ENCODE measurements around the gene RTP5. TPM values are rescaled to one million over a fixed set of nuclear protein-coding genes. Genes with fewer than 3 reads are reported as not detected.
"Not testable (repeated sequence)": the region's sequence is repeated elsewhere in the genome, so short reads cannot be mapped to it uniquely, and the experiment has no call there.

Gene RTP5
- total and polyA plus RNA-seq, 9 donors = 0.05 to 0.06 (median 0.05) TPM; not detected in 6

DNA sequence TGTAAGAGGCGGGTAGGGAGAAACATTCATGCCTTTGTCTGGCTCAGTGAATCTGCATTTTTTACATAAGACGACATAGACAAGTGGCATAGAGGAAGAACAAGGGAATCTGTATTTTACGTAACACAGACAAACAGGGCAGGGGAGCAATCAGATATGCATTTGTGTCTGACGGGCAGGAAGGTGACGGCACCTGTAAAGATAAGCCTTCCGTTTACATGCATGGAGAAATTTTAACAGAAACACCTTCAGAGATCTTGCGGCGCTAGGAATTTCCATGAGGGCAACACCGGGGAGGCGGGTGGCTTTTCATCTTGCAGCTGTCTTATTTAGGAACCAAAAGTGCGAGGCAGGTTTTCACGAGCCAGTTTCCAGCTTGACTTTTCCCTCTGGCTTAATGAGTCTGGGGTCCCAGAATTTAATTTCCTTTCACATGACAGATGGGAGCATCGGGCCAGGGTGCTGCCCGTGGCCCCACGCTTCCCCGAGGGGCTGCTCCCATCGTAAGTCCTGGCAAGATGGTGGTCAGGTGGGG lies 42.6 kb downstream of the RTP5 start:
- Histone ChIP-seq H3K27me3 (ENCODE audit: control insufficient read depth, insufficient read depth, low read length) (no peaks in the 10 kb centered on the region), H3K36me3 (ENCODE audit: control insufficient read depth, insufficient read depth, low read length) (peaks cover 5% of the 10 kb centered on the region), H3K4me1 (ENCODE audit: control insufficient read depth, insufficient read depth, low read length) (no peaks in the 10 kb centered on the region), H3K9me3 (replicated peaks; ENCODE audit: control insufficient read depth, low read depth, low read length) (peaks cover 18% of the 10 kb centered on the region), H3K4me3 (ENCODE audit: low read length) (no peak overlapping the region), H3K27ac (ENCODE audit: low read length) (no peak overlapping the region)
- DNase-seq = no peak
- WGBS (ENCODE audit: insufficient coverage) = 88% methylated on average over 11 of the region's 17 CpGs

DNA sequence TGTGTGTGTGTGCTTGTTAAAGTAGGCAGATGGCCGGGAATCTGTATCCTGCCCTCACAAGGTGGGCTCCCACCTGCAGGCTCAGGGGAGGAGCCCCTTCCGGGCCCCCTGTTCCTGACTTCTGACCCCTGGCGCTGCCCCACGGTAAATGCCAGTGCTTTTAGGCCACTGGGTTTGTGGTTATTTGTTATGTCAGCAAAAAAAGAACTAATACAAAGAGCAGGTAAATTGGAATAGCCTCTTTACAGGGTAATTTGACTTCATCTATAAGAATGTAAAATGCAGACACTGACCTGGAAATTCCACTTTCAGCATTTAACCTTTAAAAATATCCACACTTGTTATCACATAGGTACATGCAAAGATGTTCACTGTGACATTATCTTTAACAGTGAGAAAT lies 44.2 kb downstream of the RTP5 start:
- H3K27ac ChIP-seq (ENCODE audit: low read length) = no peak overlapping the region
- peaks cover 18% of the 10 kb centered on the region for H3K9me3 ChIP-seq (replicated peaks; ENCODE audit: control insufficient read depth, low read depth, low read length)
- no peak for DNase-seq
- H3K4me3 ChIP-seq (ENCODE audit: low read length) = no peak overlapping the region
- H3K27me3 ChIP-seq (ENCODE audit: control insufficient read depth, insufficient read depth, low read length) = no peaks in the 10 kb centered on the region
- H3K4me1 ChIP-seq (ENCODE audit: control insufficient read depth, insufficient read depth, low read length) = no peaks in the 10 kb centered on the region
- WGBS (ENCODE audit: insufficient coverage) = no CpG with 5 or more reads among the region's 4 CpGs
- peaks cover 5% of the 10 kb centered on the region for H3K36me3 ChIP-seq (ENCODE audit: control insufficient read depth, insufficient read depth, low read length)

DNA sequence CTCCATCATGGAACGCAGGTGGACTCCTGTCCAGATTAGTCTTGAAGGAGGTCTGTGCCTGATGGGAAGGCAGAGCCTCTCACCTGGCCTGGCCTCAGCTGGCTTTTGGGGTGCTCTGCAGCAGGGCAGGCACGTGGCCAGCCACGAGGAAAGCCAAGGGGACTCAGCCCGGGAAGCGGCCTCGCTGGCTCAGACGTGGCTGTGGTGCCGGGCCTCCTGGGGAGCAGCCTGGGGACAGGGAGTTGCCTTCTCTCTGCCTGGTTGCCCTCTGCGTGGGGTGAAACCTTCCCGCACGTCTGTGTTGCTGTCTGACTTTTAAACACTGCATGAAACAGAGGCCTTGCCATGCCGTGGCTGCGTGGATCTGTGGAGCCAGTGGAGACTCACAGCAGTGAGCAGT lies 45.0 kb downstream of the RTP5 start:
- Histone ChIP-seq H3K27ac (ENCODE audit: low read length) (no peak overlapping the region), H3K4me1 (ENCODE audit: control insufficient read depth, insufficient read depth, low read length) (no peaks in the 10 kb centered on the region), H3K4me3 (ENCODE audit: low read length) (no peak overlapping the region), H3K27me3 (ENCODE audit: control insufficient read depth, insufficient read depth, low read length) (no peaks in the 10 kb centered on the region), H3K36me3 (ENCODE audit: control insufficient read depth, insufficient read depth, low read length) (peaks cover 2% of the 10 kb centered on the region), H3K9me3 (replicated peaks; ENCODE audit: control insufficient read depth, low read depth, low read length) (peaks cover 18% of the 10 kb centered on the region)
- WGBS (ENCODE audit: insufficient coverage) = 95% methylated on average over 13 of the region's 13 CpGs
- DNase-seq = no peak

DNA sequence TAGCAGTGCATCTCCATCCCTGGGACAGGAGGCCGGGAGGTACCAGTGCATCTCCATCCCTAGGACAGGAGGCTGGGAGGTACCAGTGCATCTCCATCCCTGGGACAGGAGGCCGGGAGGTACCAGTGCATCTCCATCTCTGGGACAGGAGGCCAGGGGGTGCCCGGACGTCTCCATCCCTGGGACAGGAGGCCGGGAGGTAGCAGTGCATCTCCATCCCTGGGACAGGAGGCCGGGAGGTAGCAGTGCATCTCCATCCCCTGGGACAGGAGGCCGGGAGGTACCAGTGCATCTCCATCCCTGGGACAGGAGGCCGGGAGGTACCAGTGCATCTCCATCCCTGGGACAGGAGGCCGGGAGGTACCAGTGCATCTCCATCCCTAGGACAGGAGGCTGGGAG lies 52.1 kb downstream of the RTP5 start:
- H3K36me3 ChIP-seq (ENCODE audit: control insufficient read depth, insufficient read depth, low read length); DNase-seq; H3K27me3 ChIP-seq (ENCODE audit: control insufficient read depth, insufficient read depth, low read length); H3K27ac ChIP-seq (ENCODE audit: low read length); H3K4me3 ChIP-seq (ENCODE audit: low read length); H3K9me3 ChIP-seq (replicated peaks; ENCODE audit: control insufficient read depth, low read depth, low read length); H3K4me1 ChIP-seq (ENCODE audit: control insufficient read depth, insufficient read depth, low read length): not testable (repeated sequence)
- WGBS (ENCODE audit: insufficient coverage) = 90% methylated on average over 5 of the region's 9 CpGs

DNA sequence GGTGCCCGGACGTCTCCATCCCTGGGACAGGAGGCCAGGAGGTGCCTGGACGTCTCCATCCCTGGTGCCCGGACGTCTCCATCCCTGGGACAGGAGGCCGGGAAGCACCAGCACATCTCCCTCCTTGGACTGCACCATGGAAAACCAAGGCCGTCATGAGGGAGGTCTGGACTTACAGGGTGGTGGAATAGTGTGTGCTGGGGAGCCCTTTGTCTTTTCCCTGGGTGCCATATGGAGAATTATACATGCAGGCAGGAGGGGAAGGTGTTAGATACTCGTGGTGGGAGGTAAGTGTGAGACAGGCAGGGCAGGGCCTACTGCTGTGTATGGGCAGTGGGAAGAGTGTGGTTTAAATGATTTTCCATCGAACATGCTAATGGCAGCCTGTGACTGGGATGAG lies 52.9 kb downstream of the RTP5 start:
- H3K36me3 ChIP-seq (ENCODE audit: control insufficient read depth, insufficient read depth, low read length) = no peaks in the 10 kb centered on the region
- 86% methylated on average over 3 of the region's 9 CpGs for WGBS (ENCODE audit: insufficient coverage)
- H3K27me3 ChIP-seq (ENCODE audit: control insufficient read depth, insufficient read depth, low read length) = no peaks in the 10 kb centered on the region

DNA sequence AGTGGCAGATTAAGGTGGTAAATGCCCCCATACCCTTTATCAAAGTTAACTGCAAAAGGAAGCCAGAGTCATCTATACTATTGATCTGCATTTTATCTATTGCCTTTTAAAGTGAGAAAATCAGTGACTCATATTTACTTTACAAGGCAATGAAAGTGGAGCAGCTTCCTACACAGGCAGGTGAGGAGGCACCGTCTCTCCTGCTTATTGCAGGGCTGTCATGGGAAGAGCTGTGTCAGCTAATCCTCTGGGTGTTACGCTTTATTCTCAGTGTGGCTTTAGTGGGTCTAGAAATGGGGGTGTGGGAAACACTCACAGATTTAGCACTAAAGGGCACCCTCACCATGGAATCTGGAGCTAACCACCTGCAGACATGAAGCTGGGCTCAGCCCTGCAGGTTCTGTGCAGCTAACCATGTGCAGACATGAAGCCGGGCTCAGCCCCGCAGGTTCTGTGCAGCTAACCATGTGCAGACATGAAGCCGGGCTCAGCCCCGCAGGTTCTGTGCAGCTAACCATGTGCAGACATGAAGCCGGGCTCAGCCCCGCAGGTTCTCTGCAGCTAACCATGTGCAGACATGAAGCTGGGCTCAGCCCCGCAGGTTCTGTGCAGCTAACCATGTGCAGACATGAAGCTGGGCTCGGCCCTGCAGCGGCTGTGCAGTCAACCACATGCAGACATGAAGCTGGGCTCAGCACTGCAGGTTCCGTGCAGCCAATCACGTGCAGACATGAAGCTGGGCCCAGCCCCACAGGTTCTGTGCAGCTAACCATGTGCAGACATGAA lies 53.5 kb downstream of the RTP5 start:
- not testable (repeated sequence) for H3K27ac ChIP-seq (ENCODE audit: low read length); DNase-seq; H3K36me3 ChIP-seq (ENCODE audit: control insufficient read depth, insufficient read depth, low read length); H3K4me3 ChIP-seq (ENCODE audit: low read length); H3K9me3 ChIP-seq (replicated peaks; ENCODE audit: control insufficient read depth, low read depth, low read length); H3K27me3 ChIP-seq (ENCODE audit: control insufficient read depth, insufficient read depth, low read length)
- WGBS (ENCODE audit: insufficient coverage) = 78% methylated on average over 9 of the region's 13 CpGs
- H3K4me1 ChIP-seq (ENCODE audit: control insufficient read depth, insufficient read depth, low read length) = peaks cover 10% of the 10 kb centered on the region

More for the DNA sequence above, 52.9 kb downstream of the RTP5 start:
- no peak overlapping the region for H3K4me3 ChIP-seq (ENCODE audit: low read length)
- H3K27ac ChIP-seq (ENCODE audit: low read length) = no peak overlapping the region
- DNase-seq = no peak
- no peaks in the 10 kb centered on the region for H3K9me3 ChIP-seq (replicated peaks; ENCODE audit: control insufficient read depth, low read depth, low read length)
- H3K4me1 ChIP-seq (ENCODE audit: control insufficient read depth, insufficient read depth, low read length) = peaks cover 10% of the 10 kb centered on the region

Other genes with a start within 250 kb of the RTP5 start
- 43.9 TPM for gene THAP4, start 232.6 kb upstream of the RTP5 start, total RNA-seq
- gene THAP4, start 232.6 kb upstream of the RTP5 start, polyA plus RNA-seq (ENCODE audit: insufficient read depth in 1 of 8, insufficient read length in 8 of 8, low replicate concordance in 1 of 8) = 10 to 100 TPM; 36.3 to 51.7 (median 43.9) TPM
- 36.5 TPM for gene ATG4B, start 232.0 kb upstream of the RTP5 start, total RNA-seq
- 10 to 100 TPM; 44.0 to 74.3 (median 58.3) TPM for gene ATG4B, start 232.0 kb upstream of the RTP5 start, polyA plus RNA-seq (ENCODE audit: insufficient read depth in 1 of 8, insufficient read length in 8 of 8, low replicate concordance in 1 of 8)
- gene DTYMK, start 182.9 kb upstream of the RTP5 start, total RNA-seq = 22.7 TPM
- gene DTYMK, start 182.9 kb upstream of the RTP5 start, polyA plus RNA-seq (ENCODE audit: insufficient read depth in 1 of 8, insufficient read length in 8 of 8, low replicate concordance in 1 of 8) = 10 to 100 TPM; 24.9 to 35.1 (median 28.6) TPM
- 24.9 TPM for gene ING5, start 167.7 kb upstream of the RTP5 start, total RNA-seq
- 10 to 100 TPM; 21.0 to 29.4 (median 24.2) TPM for gene ING5, start 167.7 kb upstream of the RTP5 start, polyA plus RNA-seq (ENCODE audit: insufficient read depth in 1 of 8, insufficient read length in 8 of 8, low replicate concordance in 1 of 8)
- gene D2HGDH, start 135.1 kb upstream of the RTP5 start, total RNA-seq = 9.1 TPM
- gene D2HGDH, start 135.1 kb upstream of the RTP5 start, polyA plus RNA-seq (ENCODE audit: insufficient read depth in 1 of 8, insufficient read length in 8 of 8, low replicate concordance in 1 of 8) = 10 to 100 TPM; 12.3 to 30.0 (median 21.2) TPM
- 0.09 TPM for gene GAL3ST2, start 92.9 kb upstream of the RTP5 start, total RNA-seq
- gene GAL3ST2, start 92.9 kb upstream of the RTP5 start, polyA plus RNA-seq (ENCODE audit: insufficient read depth in 1 of 8, insufficient read length in 8 of 8, low replicate concordance in 1 of 8) = under 1 TPM in 4 of 8 donors, not detected in 4; 0.25 to 0.43 (median 0.29) TPM
- gene NEU4, start 60.5 kb upstream of the RTP5 start, total RNA-seq = 6.7 TPM
- 10 to 100 TPM in 1 of 8 donors, 1 to 10 TPM in 7; 4.6 to 10.1 (median 7.0) TPM for gene NEU4, start 60.5 kb upstream of the RTP5 start, polyA plus RNA-seq (ENCODE audit: insufficient read depth in 1 of 8, insufficient read length in 8 of 8, low replicate concordance in 1 of 8)
- 0.04 TPM for gene PDCD1, start 10.8 kb upstream of the RTP5 start, total RNA-seq
- gene PDCD1, start 10.8 kb upstream of the RTP5 start, polyA plus RNA-seq (ENCODE audit: insufficient read depth in 1 of 8, insufficient read length in 8 of 8, low replicate concordance in 1 of 8) = under 1 TPM in 6 of 8 donors, not detected in 2; 0.07 to 0.36 (median 0.10) TPM

Data from muscle of leg (tissue), 11 donors.